GM19372 (cell line): ENCODE data around the gene KAT2B.

ENCODE experiments used
- ATAC-seq: cut with Tn5 transposase; IDR thresholded peaks from one replicate; pipeline ENCODE4 v1.9.1; 2021; ENCODE audit warnings: mild to moderate bottlenecking, low read depth, moderate library complexity; ENCODE audit not compliant: unreplicated experiment

Gene KAT2B

DNA sequence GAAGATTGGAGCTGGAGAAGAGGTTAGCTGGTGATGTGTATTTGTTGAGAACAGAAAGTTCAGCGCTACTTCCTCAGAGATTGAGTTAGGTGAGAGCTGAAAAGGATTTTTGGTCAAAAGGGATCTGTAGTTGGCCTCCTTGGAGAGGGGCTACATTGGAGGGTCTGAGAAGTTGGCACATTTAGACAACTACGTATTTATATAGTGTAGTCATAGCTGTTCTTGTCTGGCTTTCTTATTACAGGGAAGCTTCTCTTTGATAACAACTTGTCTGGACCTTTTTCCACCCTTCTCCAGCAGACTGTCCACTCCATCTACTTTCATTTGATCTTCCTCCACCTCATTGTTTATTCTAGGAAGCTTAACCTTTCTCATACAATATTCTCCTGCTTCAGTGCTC is 43.7 kb downstream of the KAT2B start:
- no peak for ATAC-seq

DNA sequence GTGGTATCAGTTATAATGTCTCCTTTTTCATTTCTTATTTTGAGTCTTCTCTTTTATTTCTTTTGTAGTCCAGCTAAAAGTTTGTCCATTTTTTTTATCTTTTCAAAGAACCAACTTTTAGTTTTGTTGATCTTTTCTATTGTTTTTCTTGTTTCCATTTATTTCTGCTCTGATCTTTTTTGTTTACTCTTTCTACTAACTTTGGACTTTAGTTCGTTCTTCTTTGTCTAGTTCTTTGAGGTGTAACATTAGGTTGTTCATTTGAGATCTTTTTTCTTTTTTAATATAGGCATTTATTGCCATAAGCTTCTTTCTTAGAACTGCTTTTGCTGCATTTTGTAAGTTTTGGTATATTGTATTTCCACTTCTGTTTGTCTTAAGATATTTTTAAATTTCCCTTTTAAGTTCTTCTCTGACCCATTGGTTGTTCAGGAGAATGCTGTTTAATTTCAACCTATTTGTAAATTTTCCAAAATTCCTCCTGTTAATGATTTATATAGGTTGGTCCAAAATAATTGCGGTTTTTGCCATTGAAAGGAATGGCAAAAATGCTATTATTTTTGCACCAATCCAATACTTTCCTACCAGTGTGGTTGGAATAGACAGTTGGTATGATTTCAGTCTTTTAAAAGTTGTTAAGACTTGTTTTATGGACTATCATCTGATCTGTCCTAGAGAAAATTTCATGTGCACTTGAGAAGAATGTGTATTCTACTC is 51.2 kb downstream of the KAT2B start:
- ATAC-seq, result no peak

DNA sequence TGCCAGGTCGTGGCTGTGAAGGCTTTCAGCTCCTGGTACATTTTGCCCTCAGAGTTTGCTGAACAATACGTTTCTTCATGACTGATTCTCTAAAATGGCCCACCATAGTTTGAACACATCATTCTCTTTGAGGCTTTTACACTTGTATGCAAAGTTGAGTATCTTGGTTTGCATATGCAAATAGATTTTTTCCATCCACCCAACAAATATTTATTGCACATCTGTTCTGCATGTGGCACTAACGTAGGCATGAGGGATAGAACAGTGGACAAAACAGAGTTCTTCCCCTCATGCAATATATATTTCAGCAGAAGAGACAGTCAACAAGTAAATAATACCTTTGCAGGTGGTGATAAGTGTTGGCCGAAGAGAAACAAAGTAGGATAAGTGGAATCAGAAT is 55.2 kb downstream of the KAT2B start:
- ATAC-seq, result no peak

DNA sequence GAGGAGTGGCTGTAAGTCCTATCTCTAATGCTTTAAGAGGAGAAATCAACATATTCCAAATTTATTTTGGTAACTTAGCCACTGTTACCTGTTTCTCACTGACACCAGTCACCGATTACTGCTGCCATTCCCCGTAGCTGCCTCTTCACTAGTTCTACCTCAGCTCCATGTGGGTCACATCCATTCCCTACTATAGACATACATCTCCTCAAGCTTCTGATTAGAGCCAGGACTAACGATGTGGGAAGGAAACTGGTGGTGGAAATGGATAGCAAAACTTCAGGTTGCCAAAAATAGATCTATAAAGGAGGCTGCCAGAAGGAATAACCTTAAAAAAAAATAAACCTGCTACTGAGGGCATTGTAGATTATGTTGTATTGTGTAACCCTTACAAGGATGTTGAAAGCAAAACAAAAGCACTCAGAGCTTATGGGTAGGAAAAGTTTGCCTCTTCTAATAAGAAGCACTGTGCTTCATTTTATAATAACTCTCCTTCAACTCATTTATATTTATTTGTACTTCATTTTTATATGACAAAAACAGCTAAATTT is 56.0 kb downstream of the KAT2B start:
- ATAC-seq, result no peak

DNA sequence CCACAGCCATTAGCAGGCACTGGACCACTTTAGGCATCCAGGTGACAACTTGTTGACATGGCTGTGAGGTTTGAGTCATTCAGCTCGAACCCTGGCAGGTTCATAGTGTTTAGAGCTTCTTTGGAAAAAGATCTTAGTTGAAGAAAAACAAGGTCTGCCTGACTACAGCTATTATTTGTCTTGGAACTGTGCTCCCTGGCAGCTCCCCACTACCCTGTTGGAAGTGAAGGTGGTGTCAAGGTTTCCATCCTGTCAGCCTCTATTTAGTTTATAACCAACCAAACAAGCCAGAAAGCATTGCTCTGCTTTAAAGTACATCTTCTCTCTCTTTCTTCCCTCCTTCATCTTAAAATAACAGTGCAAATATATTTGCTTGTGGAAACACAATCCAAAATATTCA is 56.8 kb downstream of the KAT2B start:
- no peak for ATAC-seq

DNA sequence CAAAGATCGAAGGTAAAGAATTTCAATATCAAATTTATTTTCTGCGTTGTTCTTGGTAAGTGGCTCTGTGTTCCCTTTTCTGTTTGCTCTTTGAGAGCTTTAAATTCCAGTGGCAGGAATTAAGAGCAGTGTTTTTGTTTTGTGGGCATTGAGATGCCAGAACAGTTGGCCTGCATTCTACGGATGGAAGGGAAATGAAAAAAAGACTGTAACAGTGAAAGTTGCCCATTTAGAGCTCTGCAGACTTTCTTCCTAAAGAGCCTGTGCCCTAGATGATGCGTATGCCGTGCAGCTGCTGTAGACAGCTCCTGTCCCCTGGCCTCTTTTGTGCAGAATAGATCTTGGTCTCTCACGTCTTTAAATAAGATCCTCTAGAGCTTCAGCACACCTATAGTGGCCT is 58.8 kb downstream of the KAT2B start:
- ATAC-seq, result no peak

DNA sequence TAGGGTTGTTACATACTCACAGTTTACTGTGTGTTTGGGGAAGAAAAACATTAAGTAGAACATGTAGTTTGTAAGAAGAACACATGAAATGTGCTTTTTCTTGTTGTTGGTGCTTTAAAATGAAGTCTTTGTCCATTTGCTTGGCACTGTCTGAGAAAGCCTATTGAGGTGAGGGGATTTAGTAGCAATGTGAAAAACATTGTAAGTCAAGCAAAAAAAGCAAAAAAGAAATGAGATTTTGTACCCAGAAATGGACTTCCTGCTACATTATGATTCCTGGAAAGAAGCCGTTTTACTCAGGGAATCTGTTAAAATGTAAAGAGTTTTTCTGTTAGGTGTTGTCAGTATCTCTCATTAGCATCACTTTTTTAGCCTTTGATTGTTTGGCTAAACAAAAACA is 59.9 kb downstream of the KAT2B start:
- ATAC-seq, result no peak

DNA sequence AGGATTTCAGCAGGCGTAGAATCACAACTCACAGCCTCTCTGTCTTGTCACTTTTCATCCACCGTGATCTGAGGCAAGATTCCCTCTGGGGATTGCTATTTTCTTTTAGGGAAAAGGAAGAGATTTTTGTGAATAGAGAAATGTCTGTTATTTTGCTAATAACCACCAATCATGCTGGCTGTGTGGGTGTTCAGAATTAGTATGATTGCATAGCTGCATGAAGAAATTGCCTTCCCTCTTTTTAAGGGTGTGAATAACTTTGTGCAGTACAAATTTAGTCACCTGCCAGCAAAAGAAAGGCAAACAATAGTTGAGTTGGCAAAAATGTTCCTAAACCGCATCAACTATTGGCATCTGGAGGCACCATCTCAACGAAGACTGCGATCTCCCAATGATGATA is 60.8 kb downstream of the KAT2B start:
- no peak for ATAC-seq

DNA sequence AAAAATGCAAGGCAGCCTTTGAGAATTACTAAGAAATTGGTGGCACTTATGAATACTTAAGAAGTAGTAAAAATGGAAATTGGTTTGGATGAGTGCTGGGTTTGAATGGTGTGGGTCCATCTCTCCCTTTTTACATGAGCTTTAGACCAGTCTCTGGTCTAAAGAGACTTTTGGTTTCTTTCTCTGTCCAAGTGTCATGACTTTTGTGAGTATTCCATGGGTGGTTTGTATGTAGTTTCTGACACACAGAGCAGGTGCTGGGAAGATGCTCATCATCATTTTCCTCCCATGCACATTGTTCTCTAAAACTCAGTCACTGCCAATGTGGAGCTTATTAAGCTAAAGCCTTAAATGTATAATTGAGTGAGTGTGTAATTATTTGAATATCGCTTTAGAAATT is 63.5 kb downstream of the KAT2B start:
- no peak for ATAC-seq

DNA sequence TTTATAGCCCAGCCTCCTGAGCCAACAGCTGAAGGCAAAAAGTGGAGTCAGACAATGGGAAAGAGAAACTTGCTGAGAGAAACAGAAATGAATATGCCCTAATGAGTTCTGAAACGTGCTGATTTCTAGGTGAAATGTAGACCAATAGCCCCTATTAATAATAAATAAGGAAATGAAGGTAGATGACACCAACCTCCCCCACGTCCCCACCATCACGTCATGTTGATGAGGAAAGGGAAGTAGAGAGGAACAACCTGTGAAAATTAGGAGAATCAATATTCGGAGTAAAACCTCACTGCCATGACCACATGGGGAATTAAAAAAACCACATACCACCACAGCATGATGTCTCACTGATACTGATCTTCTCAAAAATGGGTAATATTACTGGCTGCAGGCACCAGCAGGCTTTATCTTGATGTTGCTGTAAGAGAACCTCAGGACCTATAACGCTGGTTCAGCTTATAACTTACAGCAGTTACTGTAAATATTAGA is 64.0 kb downstream of the KAT2B start:
- ATAC-seq, result no peak

DNA sequence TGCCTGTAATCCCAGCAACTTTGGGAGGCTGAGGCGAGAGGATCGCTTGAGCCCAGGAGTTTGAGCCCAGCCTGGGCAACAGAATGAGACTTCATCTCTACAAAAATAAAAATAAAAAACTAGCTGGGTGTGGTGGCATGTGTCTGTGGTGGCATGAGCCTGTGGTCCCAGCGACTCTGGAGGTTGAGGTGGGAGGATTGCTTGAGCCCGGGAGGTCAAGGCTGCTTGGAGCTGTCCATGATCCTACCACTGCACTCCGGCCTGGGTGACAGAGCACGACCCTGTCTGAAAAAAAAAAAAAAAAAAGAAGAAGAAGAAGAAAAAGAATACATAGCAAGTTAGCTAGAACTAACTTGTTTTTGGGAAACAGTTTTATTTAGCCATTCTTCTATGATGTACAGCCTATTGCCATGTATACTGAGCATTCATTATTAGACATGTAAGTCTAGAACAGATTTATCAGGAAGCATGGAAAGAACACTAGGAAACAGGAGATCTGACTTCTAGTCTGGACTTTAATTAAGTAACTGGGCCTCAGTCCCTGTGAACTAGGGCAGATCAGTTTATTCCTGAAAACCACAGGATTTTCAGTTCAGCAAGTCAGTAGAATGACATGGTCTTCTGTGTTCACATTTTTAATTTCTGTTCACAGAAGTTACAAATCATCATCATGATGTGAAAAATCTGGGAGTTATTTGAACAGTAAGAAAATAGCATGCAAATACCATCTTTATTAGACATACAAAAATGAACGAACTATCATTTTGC is 65.5 kb downstream of the KAT2B start:
- no peak for ATAC-seq

DNA sequence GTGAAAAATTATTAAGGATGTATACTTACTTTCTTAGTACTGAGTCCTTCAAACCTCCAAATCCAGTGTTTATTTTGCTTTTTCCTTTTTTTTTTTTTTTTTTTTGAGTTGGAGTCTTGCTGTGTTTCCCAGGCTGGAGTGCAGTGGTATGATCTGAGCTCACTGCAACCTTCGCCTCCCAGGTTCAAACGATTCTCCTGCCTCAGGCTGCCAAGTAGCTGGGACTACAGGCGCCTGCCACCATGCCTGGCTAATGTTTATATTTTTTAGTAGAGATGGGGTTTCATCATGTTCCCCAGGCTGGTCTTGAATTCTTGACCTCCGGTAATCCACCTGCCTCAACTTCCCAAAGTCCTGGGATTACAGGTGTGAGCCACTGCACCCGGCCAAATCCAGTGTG is 67.5 kb downstream of the KAT2B start:
- no peak for ATAC-seq

DNA sequence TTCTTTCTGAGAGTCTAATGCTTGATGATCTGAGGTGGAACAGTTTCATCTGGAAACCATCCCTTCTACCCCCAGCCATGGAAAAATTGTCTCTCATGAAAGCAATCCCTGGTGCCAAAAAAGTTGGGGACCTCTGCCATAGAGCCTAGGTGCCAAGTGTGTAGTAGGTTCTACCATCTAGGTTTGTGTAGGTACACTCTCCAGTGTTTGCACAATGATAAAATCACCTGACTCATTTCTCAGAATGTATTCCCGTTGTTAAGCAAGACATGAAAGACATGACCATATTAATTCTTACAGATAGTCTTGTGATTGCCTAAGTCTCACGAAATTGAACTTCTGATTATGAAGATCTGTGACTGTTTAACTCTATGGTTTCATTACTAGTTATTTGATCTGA is 68.6 kb downstream of the KAT2B start:
- ATAC-seq, result no peak

DNA sequence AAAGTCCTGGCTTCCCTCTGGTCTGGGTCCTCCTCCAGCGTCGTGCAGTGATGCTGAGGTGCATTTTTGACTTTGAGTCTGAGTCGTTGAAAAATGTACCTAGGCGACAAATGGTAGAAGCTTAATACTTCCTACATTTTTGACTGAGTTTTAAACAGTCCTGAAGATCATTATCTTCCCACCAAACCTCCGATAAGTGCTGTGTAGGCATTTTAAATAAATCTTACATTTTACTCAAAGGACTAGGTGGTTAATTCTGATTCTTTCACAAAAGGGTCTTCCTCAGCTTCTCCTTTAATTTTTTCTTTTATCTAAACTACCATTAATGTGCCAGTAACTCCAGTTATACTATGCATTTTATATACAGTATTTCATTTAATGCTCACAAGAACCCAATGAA is 70.6 kb downstream of the KAT2B start:
- no peak for ATAC-seq

DNA sequence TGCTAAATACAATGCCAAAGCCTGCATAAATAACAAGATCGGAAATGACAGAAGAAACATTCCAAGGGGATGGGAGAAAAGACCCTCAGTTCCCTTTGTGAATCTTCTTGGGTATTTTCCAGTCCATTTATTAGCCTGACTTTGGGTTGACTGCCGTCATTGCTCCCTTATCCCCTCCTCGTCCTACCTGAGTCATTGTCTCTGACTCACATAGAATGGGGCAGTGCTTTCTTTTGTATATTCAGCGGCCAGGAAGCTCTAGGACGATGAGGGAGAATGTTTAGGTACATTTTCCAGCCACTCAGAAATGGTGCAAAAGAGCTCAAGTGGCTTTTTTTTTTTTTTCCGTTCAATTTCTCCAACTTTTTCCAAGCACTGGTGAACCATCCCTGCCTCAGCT is 71.6 kb downstream of the KAT2B start:
- no peak for ATAC-seq

DNA sequence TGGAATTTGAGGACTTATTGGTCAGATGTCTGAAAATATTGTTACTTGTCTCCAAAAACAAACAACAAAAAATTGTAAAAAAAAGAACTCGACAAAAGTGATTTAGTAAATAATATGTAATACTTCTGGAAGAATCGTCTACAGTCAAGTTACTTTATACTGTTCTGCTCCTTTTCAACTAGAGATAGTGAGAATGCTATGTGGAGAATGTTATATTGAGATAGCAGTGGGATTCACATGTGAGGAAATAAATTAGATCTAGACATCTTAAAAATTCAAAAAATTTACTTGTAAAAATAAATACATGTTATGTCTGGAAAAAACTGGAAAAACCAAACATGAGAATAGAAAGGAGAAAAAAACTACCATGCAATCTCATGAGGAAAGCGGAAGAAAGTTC is 80.8 kb downstream of the KAT2B start:
- ATAC-seq, result no peak

DNA sequence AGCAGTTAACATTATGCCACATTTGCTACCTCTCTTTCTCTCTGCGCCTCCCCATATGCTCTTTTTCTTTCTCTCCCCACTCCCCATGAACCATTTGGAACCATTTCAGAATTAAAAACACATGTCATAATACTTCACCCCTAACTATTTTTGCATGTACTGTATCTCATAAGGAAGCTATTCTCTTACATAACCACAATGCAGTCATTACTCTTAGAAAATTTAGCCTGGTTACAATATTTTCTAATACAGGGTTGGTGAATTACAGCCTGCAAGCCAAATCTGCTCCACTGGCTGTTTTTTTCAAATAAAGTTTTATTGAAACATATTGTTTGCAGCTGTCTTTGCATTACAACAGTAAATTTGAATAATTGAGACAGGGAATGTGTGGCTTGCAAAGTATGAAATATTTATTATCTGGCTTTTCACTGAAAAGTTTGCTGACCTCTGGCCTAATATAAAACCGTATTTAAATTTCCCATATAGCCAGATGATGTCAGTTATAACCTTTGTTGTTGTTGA is 82.9 kb downstream of the KAT2B start:
- no peak for ATAC-seq

DNA sequence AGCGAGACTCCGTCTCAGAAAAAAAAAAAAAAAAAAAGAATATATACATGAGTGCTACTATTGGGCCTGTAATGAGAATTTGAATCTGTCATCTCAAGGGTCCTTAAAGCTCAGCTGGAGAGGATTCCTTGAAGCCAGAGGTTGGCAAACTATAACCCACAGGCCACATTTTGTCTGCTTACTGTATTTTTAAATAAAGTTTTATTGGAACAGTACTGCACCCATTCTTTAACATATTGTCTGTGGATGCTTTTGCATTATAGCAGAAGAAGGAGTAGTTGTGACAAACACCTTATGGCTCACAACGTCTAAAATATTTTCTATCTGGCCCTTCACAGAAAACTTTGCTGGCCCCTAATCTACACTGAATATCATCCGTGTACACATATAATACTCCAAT is 85.0 kb downstream of the KAT2B start:
- no peak for ATAC-seq

DNA sequence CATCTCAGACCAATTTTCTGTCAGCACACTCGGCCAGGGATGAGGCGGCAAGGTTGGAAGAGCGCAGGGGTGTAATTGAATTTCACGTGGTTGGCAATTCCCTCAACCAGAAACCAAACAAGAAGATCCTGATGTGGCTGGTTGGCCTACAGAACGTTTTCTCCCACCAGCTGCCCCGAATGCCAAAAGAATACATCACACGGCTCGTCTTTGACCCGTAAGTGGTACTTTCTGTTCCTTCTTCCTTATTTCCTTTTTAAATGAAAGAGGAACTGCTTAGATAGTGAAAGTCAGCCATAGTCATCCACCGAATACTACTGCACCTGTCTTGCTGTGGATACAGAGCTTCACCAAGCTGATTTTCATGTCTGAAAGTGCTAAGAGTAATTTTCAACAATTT is 85.7 kb downstream of the KAT2B start:
- peak; percentile 100 for ATAC-seq

DNA sequence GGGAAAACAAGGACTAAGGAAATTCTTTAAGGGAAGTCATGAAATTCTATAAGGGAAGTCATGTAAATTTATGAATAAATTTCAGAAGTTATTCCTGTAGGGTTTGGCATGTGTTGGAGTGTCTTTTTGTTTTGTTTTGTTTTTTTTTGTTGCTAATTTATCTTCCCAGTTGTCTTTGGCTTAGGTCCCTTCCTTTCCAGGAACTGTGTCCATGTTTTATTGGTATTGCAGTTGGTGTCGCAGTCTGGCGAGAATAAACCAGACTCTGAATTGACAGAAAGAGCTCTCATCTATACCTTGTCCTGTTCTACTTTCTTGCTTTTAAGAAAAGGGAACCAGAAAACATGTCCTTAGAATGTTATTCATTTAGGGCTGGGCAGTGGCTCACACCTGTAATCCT is 88.1 kb downstream of the KAT2B start:
- no peak for ATAC-seq

DNA sequence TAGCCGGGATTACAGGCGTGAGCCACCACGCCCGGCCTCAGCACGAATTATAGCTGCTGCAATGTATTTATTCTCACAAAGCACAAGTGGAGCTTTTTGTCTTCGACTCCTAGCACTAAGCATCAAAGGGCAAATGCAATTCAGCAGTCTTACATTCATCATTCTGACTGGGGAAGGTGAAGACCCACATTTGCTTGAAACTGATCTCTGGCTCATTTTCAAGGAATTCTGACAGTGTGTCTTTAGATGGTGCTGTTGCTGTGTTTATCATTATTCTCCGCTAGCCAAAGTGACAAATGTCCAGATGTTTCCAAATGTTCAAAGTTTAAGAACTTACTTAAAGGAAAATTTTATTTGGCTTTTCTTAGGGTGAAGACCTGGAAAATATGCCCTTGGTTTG is 89.9 kb downstream of the KAT2B start:
- no peak for ATAC-seq

DNA sequence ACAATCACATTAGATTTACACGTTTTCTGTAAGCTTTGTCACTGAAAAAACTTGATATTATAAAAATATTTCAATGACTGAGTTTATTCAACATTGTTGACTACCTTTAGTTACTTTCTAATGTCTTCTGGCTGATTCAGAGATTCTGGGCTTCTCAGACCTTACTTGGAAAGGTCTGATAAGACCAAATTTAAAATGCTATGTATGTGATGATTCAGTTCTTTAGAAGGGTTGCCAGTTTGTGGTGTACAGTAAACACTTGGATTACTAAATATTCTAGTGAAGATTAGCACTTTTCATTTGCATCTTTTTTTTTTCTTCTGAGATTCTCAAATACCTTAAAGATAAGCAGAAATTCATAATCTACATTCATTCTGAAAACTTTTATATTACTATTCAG is 96.0 kb downstream of the KAT2B start:
- no peak for ATAC-seq
